ENCODE measurements around the gene S100A1. TPM values are rescaled to one million over a fixed set of nuclear protein-coding genes. Genes with fewer than 3 reads are reported as not detected.
"Not testable (repeated sequence)": the region's sequence is repeated elsewhere in the genome, so short reads cannot be mapped to it uniquely, and the experiment has no call there.

S100A1 gene
- total RNA-seq, 1 donor from 2014 or later = 1.2 TPM

DNA sequence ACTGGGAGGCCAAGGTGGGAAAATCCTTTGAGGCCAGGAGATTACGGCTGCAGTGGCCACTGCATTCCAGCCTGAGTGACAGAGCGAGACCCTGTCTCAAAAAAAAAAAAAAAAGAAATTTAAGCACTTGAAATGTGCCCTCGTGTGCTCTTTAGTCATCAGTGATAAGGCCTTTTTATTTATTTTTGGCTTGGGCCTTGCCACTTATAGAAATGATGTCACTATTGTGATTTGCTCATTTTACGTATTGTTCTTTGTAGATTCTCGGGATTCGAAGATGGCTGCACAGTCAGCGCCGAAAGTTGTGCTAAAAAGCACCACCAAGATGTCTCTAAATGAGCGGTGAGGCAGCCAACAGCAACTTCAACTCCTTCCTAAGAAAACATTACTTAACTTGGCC lies 8.1 kb downstream of the S100A1 start:
- no peak for TF ChIP-seq CTCF (IDR thresholded peaks at IDR 0.05)
- Mint-ChIP-seq H3K27me3 (ENCODE audit: low read depth) (no peaks in the 10 kb centered on the region), H3K4me1 (ENCODE audit: low read depth) (peaks cover 41% of the 10 kb centered on the region), H3K27ac (ENCODE audit: unreplicated experiment) (no peak overlapping the region), H3K36me3 (ENCODE audit: low read depth) (peaks cover 26% of the 10 kb centered on the region), H3K9me3 (ENCODE audit: low read depth) (no peaks in the 10 kb centered on the region), H3K4me3 (ENCODE audit: unreplicated experiment) (no peak overlapping the region)
- no peak for DNase-seq (ENCODE audit: low spot score)

DNA sequence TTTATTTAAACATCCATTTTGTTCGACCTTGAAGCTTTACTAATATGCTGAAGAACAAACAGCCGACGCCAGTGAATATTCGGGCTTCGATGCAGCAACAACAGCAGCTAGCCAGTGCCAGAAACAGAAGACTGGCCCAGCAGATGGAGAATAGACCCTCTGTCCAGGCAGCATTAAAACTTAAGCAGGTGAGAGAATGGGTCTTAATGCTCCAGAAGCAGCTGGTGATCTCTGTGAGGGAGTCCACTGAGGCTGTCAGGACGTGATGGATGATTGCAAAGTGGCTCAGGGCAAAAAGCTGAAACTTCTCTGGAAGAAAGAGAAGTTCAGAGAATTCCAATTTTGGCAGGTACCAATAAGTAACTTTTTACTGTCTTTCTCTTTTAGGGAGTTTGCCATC lies 10.0 kb downstream of the S100A1 start:
- Mint-ChIP-seq H3K9me3 (ENCODE audit: low read depth) (no peaks in the 10 kb centered on the region), H3K27ac (ENCODE audit: unreplicated experiment) (no peak overlapping the region), H3K4me3 (ENCODE audit: unreplicated experiment) (no peak overlapping the region), H3K4me1 (ENCODE audit: low read depth) (peaks cover 30% of the 10 kb centered on the region), H3K36me3 (ENCODE audit: low read depth) (peaks cover 41% of the 10 kb centered on the region), H3K27me3 (ENCODE audit: low read depth) (no peaks in the 10 kb centered on the region)
- DNase-seq (ENCODE audit: low spot score) = no peak
- no peak for TF ChIP-seq CTCF (IDR thresholded peaks at IDR 0.05)

DNA sequence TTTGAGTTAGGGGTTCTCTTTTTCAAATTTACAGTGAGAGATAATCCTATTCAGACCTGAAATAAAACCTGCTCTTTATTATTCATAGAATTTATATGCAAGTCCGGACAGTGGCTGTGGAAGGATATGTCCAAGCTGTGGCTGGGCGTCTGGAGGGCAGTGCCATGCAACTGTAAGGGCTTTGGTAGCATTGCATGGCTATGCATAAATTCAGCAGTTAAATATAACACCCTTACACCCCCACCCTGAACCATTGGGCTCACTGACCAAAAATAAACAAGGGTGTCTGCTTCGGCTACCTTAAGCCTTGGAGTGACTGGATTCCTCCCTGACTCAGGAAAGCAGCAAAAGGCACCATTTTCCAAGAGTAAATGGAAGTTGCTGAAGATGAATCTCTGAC lies 11.0 kb downstream of the S100A1 start:
- no peak for TF ChIP-seq CTCF (IDR thresholded peaks at IDR 0.05)
- Mint-ChIP-seq H3K36me3 (ENCODE audit: low read depth) (peaks cover 50% of the 10 kb centered on the region), H3K9me3 (ENCODE audit: low read depth) (no peaks in the 10 kb centered on the region), H3K27ac (ENCODE audit: unreplicated experiment) (no peak overlapping the region), H3K4me3 (ENCODE audit: unreplicated experiment) (no peak overlapping the region), H3K27me3 (ENCODE audit: low read depth) (no peaks in the 10 kb centered on the region), H3K4me1 (ENCODE audit: low read depth) (peaks cover 21% of the 10 kb centered on the region)
- DNase-seq (ENCODE audit: low spot score) = peak; percentile 20

- peaks cover 53% of the 10 kb centered on the region for H3K36me3 Mint-ChIP-seq (ENCODE audit: low read depth)
Measured at GRCh38 chr1:153640213-153640612, 12.0 kb downstream of the S100A1 start.

DNA sequence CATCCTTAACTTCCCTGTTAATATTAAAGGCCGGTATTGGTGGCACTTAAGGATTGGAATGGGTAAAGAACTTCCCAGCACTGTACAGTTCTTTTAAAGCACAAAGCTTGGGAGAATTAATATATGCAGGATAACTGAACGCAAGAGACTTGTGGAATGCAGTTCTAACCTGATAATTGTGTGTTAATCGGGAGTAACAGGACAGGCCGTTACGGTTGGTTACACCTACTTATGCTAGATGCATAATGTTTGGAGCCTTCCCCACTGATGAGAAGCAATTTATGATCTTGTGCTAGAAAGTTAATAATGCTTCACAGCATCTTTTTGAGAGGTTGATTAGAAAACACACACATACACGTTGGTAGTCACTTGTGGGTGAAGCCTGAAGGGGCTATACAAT lies 12.6 kb downstream of the S100A1 start:
- H3K4me1 Mint-ChIP-seq (ENCODE audit: low read depth) = peaks cover 10% of the 10 kb centered on the region
- no peak overlapping the region for H3K4me3 Mint-ChIP-seq (ENCODE audit: unreplicated experiment)
- DNase-seq (ENCODE audit: low spot score) = no peak
- no peaks in the 10 kb centered on the region for H3K9me3 Mint-ChIP-seq (ENCODE audit: low read depth)
- no peaks in the 10 kb centered on the region for H3K27me3 Mint-ChIP-seq (ENCODE audit: low read depth)
- H3K36me3 Mint-ChIP-seq (ENCODE audit: low read depth) = peaks cover 58% of the 10 kb centered on the region
- no peak overlapping the region for H3K27ac Mint-ChIP-seq (ENCODE audit: unreplicated experiment)
- TF ChIP-seq CTCF (IDR thresholded peaks at IDR 0.05) = no peak

More at GRCh38 chr1:153640213-153640612, 12.0 kb downstream of the S100A1 start:
- H3K9me3 Mint-ChIP-seq (ENCODE audit: low read depth); H3K27me3 Mint-ChIP-seq (ENCODE audit: low read depth); H3K27ac Mint-ChIP-seq (ENCODE audit: unreplicated experiment); DNase-seq (ENCODE audit: low spot score); H3K4me3 Mint-ChIP-seq (ENCODE audit: unreplicated experiment): not testable (repeated sequence)
- H3K4me1 Mint-ChIP-seq (ENCODE audit: low read depth) = peaks cover 16% of the 10 kb centered on the region

DNA sequence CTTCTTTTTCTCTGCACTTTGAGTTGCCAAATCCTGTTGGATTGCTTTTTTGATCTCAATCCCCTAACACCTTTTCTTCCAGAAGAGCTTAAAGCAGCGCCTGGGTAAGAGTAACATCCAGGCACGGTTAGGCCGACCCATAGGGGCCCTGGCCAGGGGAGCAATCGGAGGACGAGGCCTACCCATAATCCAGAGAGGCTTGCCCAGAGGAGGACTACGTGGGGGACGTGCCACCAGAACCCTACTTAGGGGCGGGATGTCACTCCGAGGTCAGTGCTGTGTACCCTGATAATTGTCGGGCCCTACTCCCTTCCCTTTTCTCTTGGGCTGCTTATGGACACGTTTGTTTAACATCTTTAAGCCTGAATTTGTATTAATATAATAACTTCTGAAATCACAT lies 13.9 kb downstream of the S100A1 start:
- Mint-ChIP-seq H3K9me3 (ENCODE audit: low read depth) (no peaks in the 10 kb centered on the region), H3K27ac (ENCODE audit: unreplicated experiment) (no peak overlapping the region), H3K4me1 (ENCODE audit: low read depth) (peaks cover 5% of the 10 kb centered on the region), H3K4me3 (ENCODE audit: unreplicated experiment) (no peak overlapping the region), H3K36me3 (ENCODE audit: low read depth) (peaks cover 53% of the 10 kb centered on the region), H3K27me3 (ENCODE audit: low read depth) (no peaks in the 10 kb centered on the region)
- DNase-seq (ENCODE audit: low spot score) = peak; percentile 62
- no peak for TF ChIP-seq CTCF (IDR thresholded peaks at IDR 0.05)
